ENCODE data around the gene MYOM1. TPM values are rescaled to one million over a fixed set of nuclear protein-coding genes. Genes with fewer than 3 reads are reported as not detected.
A peak's percentile ranks its signal among the peaks of the same experiment; 100 is the strongest.

The MYOM1 gene
- total RNA-seq, 1 experiment from 2014 or later: 0.07 TPM

GRCh38 chr18:3251249-3251962, 31.6 kb upstream of the MYOM1 start:
- Histone ChIP-seq H3K4me3 (ENCODE audit: low read length) (no peak overlapping the region), H2AFZ (ENCODE audit: low read length) (no peak overlapping the region), H3K9ac (ENCODE audit: low read length) (no peak overlapping the region), H3F3A (ENCODE audit: low read length, unreplicated experiment) (peaks cover 6% of the 10 kb centered on the region), H3K9me2 (replicated peaks; ENCODE audit: low read length) (no peaks in the 10 kb centered on the region), H3K27ac (ENCODE audit: low read length) (no peak overlapping the region), H3K79me2 (ENCODE audit: low read length) (peaks cover 79% of the 10 kb centered on the region), H3K4me1 (ENCODE audit: insufficient read depth, low read length) (peaks cover 52% of the 10 kb centered on the region), H3K36me3 (ENCODE audit: low read depth, low read length) (peaks cover 37% of the 10 kb centered on the region), H3K4me2 (ENCODE audit: low read length) (peak overlapping the region; percentile 17), H3K27me3 (ENCODE audit: low read length) (no peaks in the 10 kb centered on the region), H3K9me3 (ENCODE audit: low read length) (no peaks in the 10 kb centered on the region), H4K20me1 (ENCODE audit: low read length) (peaks cover 13% of the 10 kb centered on the region)
- POLR2A ChIA-PET (ENCODE audit: unreplicated experiment): interaction anchor here (0.5 to 1.0 kb wide), 5 partner anchors 8 to 593 kb away, joined by 3 to 7 read pairs (median 4); no protein-coding TSS in a partner anchor
- no peak for TF ChIP-seq EZH2phosphoT487 (IDR thresholded peaks at IDR 0.05; ENCODE audit: borderline replicate concordance, low read length)
- no peak for TF ChIP-seq EZH2 (IDR thresholded peaks at IDR 0.05; ENCODE audit: low read length, unreplicated experiment)
- no peak for TF ChIP-seq CTCF (conservative IDR thresholded peaks at IDR 0.05; ENCODE audit: low read depth, low read length)
- CTCF ChIA-PET: no interaction called here
- DNase-seq: no peak
- ATAC-seq: no peak
- no TSS peak for BruUV-seq (replicated peaks)
- intact Hi-C loops (cut with micrococcal nuclease): no loop called here

GRCh38 chr18:3250237-3251107, 30.7 kb upstream of the MYOM1 start:
- ChIA-PET POLR2A (ENCODE audit: unreplicated experiment) (interaction anchor here (0.6 to 1.0 kb wide), 6 partner anchors 10 to 593 kb away, joined by 3 to 6 read pairs (median 4); no protein-coding TSS in a partner anchor), CTCF (no interaction called here)
- Histone ChIP-seq H3K79me2 (ENCODE audit: low read length) (peaks cover 82% of the 10 kb centered on the region), H3K9me2 (replicated peaks; ENCODE audit: low read length) (no peaks in the 10 kb centered on the region), H3K27ac (ENCODE audit: low read length) (peak overlapping the region; percentile 10; the same call in 1 of the 2 replicates), H3K9ac (ENCODE audit: low read length) (no peak overlapping the region), H3K4me3 (ENCODE audit: low read length) (peak overlapping the region; percentile 33), H3F3A (ENCODE audit: low read length, unreplicated experiment) (no peaks in the 10 kb centered on the region), H2AFZ (ENCODE audit: low read length) (no peak overlapping the region), H3K36me3 (ENCODE audit: low read depth, low read length) (peaks cover 30% of the 10 kb centered on the region), H4K20me1 (ENCODE audit: low read length) (peaks cover 13% of the 10 kb centered on the region), H3K4me2 (ENCODE audit: low read length) (peak overlapping the region; percentile 72), H3K27me3 (ENCODE audit: low read length) (no peaks in the 10 kb centered on the region), H3K4me1 (ENCODE audit: insufficient read depth, low read length) (peaks cover 44% of the 10 kb centered on the region), H3K9me3 (ENCODE audit: low read length) (no peaks in the 10 kb centered on the region)
- DNase-seq: peak; percentile 75
- no peak for TF ChIP-seq EZH2 (IDR thresholded peaks at IDR 0.05; ENCODE audit: low read length, unreplicated experiment)
- no peak for TF ChIP-seq EZH2phosphoT487 (IDR thresholded peaks at IDR 0.05; ENCODE audit: borderline replicate concordance, low read length)
- TF ChIP-seq CTCF (conservative IDR thresholded peaks at IDR 0.05; ENCODE audit: low read depth, low read length): no peak
- BruUV-seq (replicated peaks): no TSS peak
- ATAC-seq: no peak
- intact Hi-C loops (cut with micrococcal nuclease): no loop called here
